CD14-positive monocyte (primary cell): ENCODE results near the gene LY6G6D. TPM values are rescaled to one million over a fixed set of nuclear protein-coding genes. Genes with fewer than 3 reads are reported as not detected.
A peak's percentile ranks its signal among the peaks of the same experiment; 100 is the strongest.

Experiments
- DNase-seq, 3 donors: peaks; one replicate each; pipeline ENCODE4 v3.0.0-alpha.2; 2011 to 2022
- H2AFZ ChIP-seq: 2 replicates; pipeline ENCODE4 v1.6.0; 2012; ENCODE audit warnings: mild to moderate bottlenecking, low read depth, low read length, inconsistent platforms; ENCODE audit not compliant: insufficient read depth, poor library complexity, severe bottlenecking
- H3K27ac ChIP-seq, 2 donors: 1 replicate in 1 of 2; 2 replicates in 1 of 2; pipeline ENCODE4 v1.5.1; 2012 to 2013; ENCODE audit warnings: low read length in 2 of 2, control low read depth in 1 of 2, inconsistent platforms in 1 of 2, low read depth in 1 of 2, mild to moderate bottlenecking in 1 of 2
- H3K27me3 ChIP-seq, 2 donors: one replicate each; pipeline versions ENCODE4 v1.6.0 to v1.6.1; 2011 to 2013; ENCODE audit warnings: low read length in 2 of 2; ENCODE audit not compliant: control insufficient read depth in 2 of 2, insufficient read depth in 2 of 2
- H3K36me3 ChIP-seq, 2 donors: replicated peaks in 1 of 2; 1 replicate in 1 of 2; 2 replicates in 1 of 2; pipeline versions ENCODE4 v1.5.1 to v1.6.1; 2012 to 2013; ENCODE audit warnings: low read length in 2 of 2, control low read depth in 1 of 2, inconsistent platforms in 1 of 2, mild to moderate bottlenecking in 1 of 2; ENCODE audit not compliant: insufficient read depth in 2 of 2, control insufficient read depth in 1 of 2
- H3K4me1 ChIP-seq, 2 donors: 1 replicate in 1 of 2; 2 replicates in 1 of 2; pipeline versions ENCODE4 v1.5.1 to v1.6.1; 2012 to 2013; ENCODE audit warnings: low read length in 2 of 2, control low read depth in 1 of 2, inconsistent platforms in 1 of 2, mild to moderate bottlenecking in 1 of 2, moderate library complexity in 1 of 2; ENCODE audit not compliant: insufficient read depth in 2 of 2, control insufficient read depth in 1 of 2
- H3K4me2 ChIP-seq: replicated peaks from 2 replicates; pipeline ENCODE3; 2012; ENCODE audit warnings: low read length, moderate library complexity, mild to moderate bottlenecking; ENCODE audit not compliant: poor library complexity, severe bottlenecking; ENCODE audit errors: extremely low read depth
- H3K4me3 ChIP-seq, 3 experiments: fragments of 200-600 bp in 1 of 3; sonication (generic) in 1 of 3; replicated peaks in 1 of 3; 1 replicate in 2 of 3; 2 replicates in 1 of 3; pipeline ENCODE4 v1.5.1; 2011 to 2013; ENCODE audit warnings: low read length in 3 of 3, mild to moderate bottlenecking in 3 of 3, control low read depth in 2 of 3, low read depth in 2 of 3, inconsistent platforms in 1 of 3, moderate library complexity in 1 of 3
- H3K79me2 ChIP-seq: 2 replicates; pipeline ENCODE4 v1.6.0; 2012; ENCODE audit warnings: mild to moderate bottlenecking, control low read depth, inconsistent platforms, low read length, moderate library complexity; ENCODE audit not compliant: insufficient read depth
- H3K9ac ChIP-seq: 2 replicates; pipeline ENCODE4 v1.6.0; 2017; ENCODE audit warnings: low read length, mild to moderate bottlenecking; ENCODE audit not compliant: insufficient read depth, poor library complexity, severe bottlenecking
- H3K9me3 ChIP-seq, 2 donors: replicated peaks in 1 of 2; 1 replicate in 1 of 2; 2 replicates in 1 of 2; pipeline versions ENCODE4 v1.5.1 to v1.6.1; 2012 to 2013; ENCODE audit warnings: low read length in 2 of 2, control low read depth in 1 of 2; ENCODE audit not compliant: control insufficient read depth in 1 of 2, insufficient read depth in 1 of 2
- H4K20me1 ChIP-seq: 2 replicates; pipeline ENCODE4 v1.6.0; 2012; ENCODE audit warnings: mild to moderate bottlenecking, low read length, control low read depth, moderate library complexity; ENCODE audit not compliant: insufficient read depth
- H3K27ac Mint-ChIP-seq, 7 donors: one replicate each; pipeline ENCODE4 v1.8.0; 2020; ENCODE audit warnings: mild to moderate bottlenecking in 7 of 7, mixed read lengths in 7 of 7, moderate library complexity in 6 of 7, inconsistent platforms in 2 of 7
- H3K27me3 Mint-ChIP-seq, 3 donors: one replicate each; pipeline ENCODE4 v1.8.0; 2021 to 2022; ENCODE audit warnings: low read depth in 3 of 3, mild to moderate bottlenecking in 3 of 3, mixed read lengths in 3 of 3, moderate library complexity in 3 of 3, inconsistent platforms in 1 of 3
- H3K36me3 Mint-ChIP-seq, 2 donors: one replicate each; pipeline ENCODE4 v1.8.0; 2020; ENCODE audit warnings: mixed read lengths in 2 of 2, inconsistent platforms in 1 of 2, mild to moderate bottlenecking in 1 of 2
- H3K4me1 Mint-ChIP-seq: one replicate; pipeline ENCODE4 v1.8.0; 2020; ENCODE audit warnings: mild to moderate bottlenecking, mixed read lengths
- H3K4me3 Mint-ChIP-seq, 2 donors: one replicate each; pipeline ENCODE4 v1.8.0; 2020; ENCODE audit warnings: mild to moderate bottlenecking in 2 of 2, mixed read lengths in 2 of 2, moderate library complexity in 1 of 2
- H3K9me3 Mint-ChIP-seq, 7 donors: one replicate each; pipeline ENCODE4 v1.8.0; 2020 to 2022; ENCODE audit warnings: mixed read lengths in 7 of 7, mild to moderate bottlenecking in 6 of 7, moderate library complexity in 6 of 7, inconsistent platforms in 2 of 7
- CTCF ChIP-seq: fragments of 200-600 bp; IDR thresholded peaks from one replicate; pipeline ENCODE4 v1.8.0; 2022; ENCODE audit warnings: antibody characterized with exemption, mild to moderate bottlenecking
- WGBS: methylation state at CpG from one replicate; pipeline ENCODE4 v1.1.5; 2013; ENCODE audit warnings: missing lambda C conversion rate; ENCODE audit not compliant: insufficient coverage; 5-methylcytosine and 5-hydroxymethylcytosine counted together
- intact Hi-C, 2 donors: fragments of 100-400 bp; cut with micrococcal nuclease; formaldehyde crosslinking; loops; one replicate each; pipeline versions ENCODE4 v1.15.0 to v1.15.1; 2023
- polyA plus RNA-seq, 3 donors: library from polyadenylated mRNA; depleted of rRNA in 1 of 3; unstranded in 2 of 3; stranded (reverse) in 1 of 3; fragments of 300-500 nt in 2 of 3; fragments of >200 nt in 1 of 3; fragmentation: Illumina TruSeq in 2 of 3; gene quantifications; 1 replicate in 2 of 3; 2 replicates in 1 of 3; pipeline ENCODE4 v1.2.3, GENCODE V29; 2012 to 2021

LY6G6D gene
- polyA plus RNA-seq, 3 donors: not detected

GRCh38 chr6:31697555-31697954, 17.6 kb upstream of the LY6G6D start:
- peaks cover 55% of the 10 kb centered on the region for H3K79me2 ChIP-seq
- peaks cover 55 to 86% of the 10 kb centered on the region in 2 donors for H3K36me3 ChIP-seq
- no peak overlapping the region for H3K4me3 ChIP-seq
- Mint-ChIP-seq H3K4me1 (peaks cover 23% of the 10 kb centered on the region), H3K9me3 (no peaks in the 10 kb centered on the region), H3K27ac (peak overlapping the region; percentile 6 to 75 (median 43)), H3K4me3 (no peak overlapping the region), H3K27me3 (no peaks in the 10 kb centered on the region), H3K36me3 (peaks cover 56 to 83% of the 10 kb centered on the region in 2 donors)
- H3K4me2 ChIP-seq: no peak overlapping the region
- no peaks in the 10 kb centered on the region for H3K9me3 ChIP-seq
- H3K27ac ChIP-seq: peak overlapping the region in 1 of 2 donors; percentile 45
- H3K4me1 ChIP-seq: peaks cover 15 to 19% of the 10 kb centered on the region in 2 donors
- no peak for TF ChIP-seq CTCF
- no peak for DNase-seq
- whole genome bisulfite sequencing: no CpG with 5 or more reads among the region's 3 CpGs
- no peak overlapping the region for H2AFZ ChIP-seq
- peaks cover 48% of the 10 kb centered on the region for H4K20me1 ChIP-seq
- no peak overlapping the region for H3K9ac ChIP-seq
- H3K27me3 ChIP-seq: no peaks in the 10 kb centered on the region
- intact Hi-C loops: no loop called here

- Mint-ChIP-seq H3K4me1 (peaks cover 29% of the 10 kb centered on the region), H3K27ac (peak overlapping the region in 5 of 7 donors; percentile 1 to 58 (median 38)), H3K4me3 (no peak overlapping the region), H3K9me3 (no peaks in the 10 kb centered on the region), H3K27me3 (peaks cover 0 to 1% (median 0%) of the 10 kb centered on the region in 3 donors), H3K36me3 (peaks cover 33 to 53% of the 10 kb centered on the region in 2 donors)
- Histone ChIP-seq H3K79me2 (peaks cover 53% of the 10 kb centered on the region), H3K4me1 (peaks cover 20 to 26% of the 10 kb centered on the region in 2 donors), H3K9me3 (no peaks in the 10 kb centered on the region), H3K9ac (no peak overlapping the region), H2AFZ (no peak overlapping the region), H3K4me3 (peak overlapping the region in 1 of 3 experiments; percentile 97), H3K4me2 (peak overlapping the region; percentile 85), H3K27ac (peak overlapping the region in 1 of 2 donors; percentile 96), H4K20me1 (peaks cover 34% of the 10 kb centered on the region), H3K27me3 (no peaks in the 10 kb centered on the region), H3K36me3 (peaks cover 28 to 54% of the 10 kb centered on the region in 2 donors)
- no peak for DNase-seq
- intact Hi-C loops: loop anchor here in 1 of 2 donors (5.0 kb wide), 1 partner anchor 34 kb away; the partner anchor contains the start of genes CSNK2B and LY6G5B
- WGBS: no CpG with 5 or more reads among the region's 5 CpGs
- no peak for TF ChIP-seq CTCF
Measured at GRCh38 chr6:31700740-31701401, 14.3 kb upstream of the LY6G6D start.
